GM18873 (cell line): ENCODE results near the gene PLCG2.
"Not testable (repeated sequence)": the region's sequence is repeated elsewhere in the genome, so short reads cannot be mapped to it uniquely, and the experiment has no call there.

Source experiments
- ATAC-seq: cut with Tn5 transposase; IDR thresholded peaks from one replicate; pipeline ENCODE4 v1.9.1; 2021; ENCODE audit warnings: mild to moderate bottlenecking, moderate library complexity, moderate number of reproducible peaks; ENCODE audit not compliant: unreplicated experiment, low FRiP score

Gene PLCG2

DNA sequence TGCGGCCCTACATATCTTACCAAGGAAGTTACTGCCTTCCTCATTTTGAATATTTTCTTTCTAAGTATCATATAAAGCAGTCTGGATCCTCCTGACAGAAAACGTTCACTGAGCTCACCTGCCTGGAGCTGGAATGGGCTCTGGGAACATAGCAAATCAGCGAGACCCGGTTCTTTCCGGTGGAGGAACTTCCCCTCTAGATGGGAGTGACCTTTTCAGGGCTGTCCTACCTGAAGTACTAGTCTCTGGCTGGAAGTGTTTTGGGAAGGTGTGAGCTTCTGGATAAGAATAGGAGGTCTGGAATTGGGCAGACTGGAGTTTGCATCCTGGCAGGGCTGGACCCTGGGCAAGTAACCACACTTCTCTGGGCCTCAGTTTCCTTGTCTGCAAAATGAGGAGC is 152.8 kb downstream of the PLCG2 start:
- no peak for ATAC-seq

DNA sequence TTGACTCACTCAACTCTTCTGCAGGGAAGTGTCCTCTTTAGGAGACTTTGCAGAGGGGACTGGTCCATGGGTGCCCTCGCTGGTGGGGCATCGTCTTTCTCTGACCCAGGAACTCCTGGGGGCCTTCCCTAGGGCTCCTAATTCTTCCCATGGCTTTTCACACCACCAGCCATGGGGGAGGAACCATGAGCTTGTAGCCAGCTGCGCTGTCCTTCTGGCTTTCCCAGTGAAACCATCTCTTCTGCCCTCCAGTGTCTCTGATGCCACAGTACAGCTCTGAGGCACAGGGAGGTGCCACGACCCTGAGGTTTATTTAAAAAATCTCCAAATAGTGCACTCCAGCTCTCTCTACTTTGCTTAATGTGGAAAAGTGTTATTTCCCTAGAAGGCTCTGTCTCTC is 153.6 kb downstream of the PLCG2 start:
- no peak for ATAC-seq

DNA sequence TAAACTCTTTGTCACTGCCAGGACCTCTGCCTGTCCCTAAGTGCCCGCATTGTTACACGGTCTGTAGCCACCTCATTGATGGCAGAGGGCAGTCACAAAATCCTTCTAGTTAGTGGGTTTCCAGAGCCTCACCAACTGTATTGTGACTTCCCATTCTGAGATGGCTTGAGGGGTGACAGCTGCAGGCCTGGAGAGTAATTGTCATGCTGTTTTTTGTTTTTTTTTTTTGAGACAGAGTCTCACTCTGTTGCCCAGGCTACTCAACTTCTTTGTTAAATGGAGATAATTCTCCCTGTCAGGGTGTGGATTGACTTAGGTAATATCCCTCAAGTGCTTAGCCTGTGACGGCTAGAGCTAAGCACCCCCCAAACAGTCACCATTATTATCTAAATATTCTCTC is 154.3 kb downstream of the PLCG2 start:
- ATAC-seq = no peak

DNA sequence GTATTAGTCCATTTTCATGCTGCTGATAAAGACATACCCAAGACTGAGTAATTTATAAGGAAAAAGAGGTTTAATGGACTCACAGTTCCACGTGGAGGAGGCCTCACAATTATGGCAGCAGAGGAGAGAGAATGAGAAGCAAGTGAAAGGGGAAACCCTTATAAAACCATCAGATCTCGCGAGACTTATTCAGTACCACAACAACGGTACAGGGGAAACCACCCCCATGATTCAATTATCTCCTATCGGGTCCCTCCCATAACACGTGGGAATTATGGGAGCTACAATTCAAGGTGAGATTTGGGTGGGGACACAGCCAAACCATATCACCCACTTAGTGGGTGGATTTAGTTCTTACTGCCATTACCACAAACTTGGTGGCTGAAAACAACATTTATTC is 155.6 kb downstream of the PLCG2 start:
- not testable (repeated sequence) for ATAC-seq

DNA sequence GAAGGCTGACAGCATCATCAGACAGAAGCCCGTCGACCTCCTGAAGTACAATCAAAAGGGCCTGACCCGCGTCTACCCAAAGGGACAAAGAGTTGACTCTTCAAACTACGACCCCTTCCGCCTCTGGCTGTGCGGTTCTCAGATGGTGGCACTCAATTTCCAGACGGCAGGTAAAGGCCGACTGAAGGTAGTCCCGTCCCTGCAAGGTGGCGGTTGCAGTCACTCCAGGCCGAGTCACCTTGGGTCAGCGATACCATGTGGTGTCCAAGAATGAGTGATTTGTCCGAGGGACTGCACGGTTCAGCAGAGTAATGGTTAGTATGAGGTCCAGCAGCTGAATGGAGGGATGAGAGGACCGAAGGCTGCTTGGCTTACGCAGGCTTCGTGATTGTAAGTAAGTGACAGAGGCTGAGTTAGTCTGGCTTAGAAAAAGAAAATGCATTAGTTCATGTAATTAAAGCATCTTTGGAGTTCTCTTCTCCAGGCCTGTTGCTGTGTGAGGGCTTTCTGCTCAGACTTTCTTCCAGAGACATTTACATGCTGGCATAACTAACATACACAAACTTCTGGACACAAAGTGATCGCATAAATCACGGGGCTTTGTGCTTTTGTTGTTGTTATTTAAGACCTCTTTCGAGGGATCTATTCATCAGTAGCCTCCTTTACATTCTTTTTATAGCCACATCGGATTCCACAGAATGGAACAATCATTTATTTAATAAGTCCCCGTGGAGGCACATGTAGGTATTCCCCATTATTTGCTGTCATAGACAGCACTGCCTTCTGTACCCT is 157.3 kb downstream of the PLCG2 start:
- no peak for ATAC-seq

DNA sequence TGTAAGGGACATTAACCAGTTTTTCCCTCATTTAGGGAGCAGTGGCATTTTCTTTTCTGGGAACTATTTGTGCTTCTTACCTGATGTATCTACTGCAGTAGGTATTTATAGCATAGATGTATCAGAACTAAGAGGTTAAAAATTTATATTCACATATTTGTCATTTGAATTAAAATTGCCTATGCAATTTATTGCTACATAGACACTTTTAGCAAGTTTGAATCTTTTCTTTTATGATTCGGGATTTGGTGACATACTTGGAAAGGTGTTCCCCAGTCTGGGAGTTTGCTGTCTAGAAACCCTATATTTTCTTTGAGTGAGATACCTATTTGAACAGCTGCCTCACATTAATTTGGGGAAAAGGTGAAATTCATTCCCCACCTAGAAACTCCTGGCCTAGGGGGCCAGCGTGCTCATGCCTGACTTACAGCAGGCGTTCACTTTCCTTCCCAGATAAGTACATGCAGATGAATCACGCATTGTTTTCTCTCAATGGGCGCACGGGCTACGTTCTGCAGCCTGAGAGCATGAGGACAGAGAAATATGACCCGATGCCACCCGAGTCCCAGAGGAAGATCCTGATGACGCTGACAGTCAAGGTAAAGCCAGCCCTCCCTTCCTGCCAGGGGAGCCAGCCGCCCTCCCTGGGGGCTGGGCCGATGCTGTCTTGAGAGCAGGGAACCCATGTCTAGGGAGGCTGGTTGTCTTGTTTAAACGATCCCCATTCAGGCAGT is 158.4 kb downstream of the PLCG2 start:
- ATAC-seq = no peak

DNA sequence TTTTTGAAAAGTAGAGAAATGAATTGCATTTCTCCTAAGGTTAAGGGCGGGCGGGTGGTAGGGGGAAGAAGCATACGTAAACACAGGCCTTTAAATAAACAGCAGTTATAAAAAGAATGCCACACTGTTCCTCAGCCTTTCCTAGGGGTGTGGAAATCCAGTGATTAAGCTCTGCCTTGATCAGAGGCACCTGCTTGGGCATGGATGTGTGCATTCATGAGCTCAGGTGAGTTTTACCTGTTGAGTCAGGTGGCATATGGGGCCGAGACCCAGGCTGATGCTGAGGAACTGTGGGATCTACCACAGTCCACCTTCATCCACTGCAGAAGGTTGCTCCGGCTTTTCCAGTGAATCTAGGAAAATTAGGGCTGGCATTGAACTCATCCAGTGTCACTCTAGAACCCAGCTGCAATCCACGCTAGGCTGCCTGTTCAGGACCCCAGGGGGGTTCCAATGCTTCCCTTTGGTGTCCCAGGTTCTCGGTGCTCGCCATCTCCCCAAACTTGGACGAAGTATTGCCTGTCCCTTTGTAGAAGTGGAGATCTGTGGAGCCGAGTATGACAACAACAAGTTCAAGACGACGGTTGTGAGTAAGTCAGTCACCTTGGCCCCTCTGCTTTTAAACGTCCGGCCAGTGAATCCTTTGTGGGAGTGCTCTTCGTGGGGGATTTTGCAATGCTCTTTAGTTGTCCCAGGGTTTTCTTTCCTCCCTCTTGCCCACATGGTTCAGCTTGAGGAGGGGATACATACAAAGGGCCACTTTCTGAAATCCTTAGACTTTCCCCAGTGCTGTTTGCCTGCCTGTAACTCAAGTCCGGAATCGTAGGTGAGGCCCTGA is 159.5 kb downstream of the PLCG2 start:
- ATAC-seq = no peak

DNA sequence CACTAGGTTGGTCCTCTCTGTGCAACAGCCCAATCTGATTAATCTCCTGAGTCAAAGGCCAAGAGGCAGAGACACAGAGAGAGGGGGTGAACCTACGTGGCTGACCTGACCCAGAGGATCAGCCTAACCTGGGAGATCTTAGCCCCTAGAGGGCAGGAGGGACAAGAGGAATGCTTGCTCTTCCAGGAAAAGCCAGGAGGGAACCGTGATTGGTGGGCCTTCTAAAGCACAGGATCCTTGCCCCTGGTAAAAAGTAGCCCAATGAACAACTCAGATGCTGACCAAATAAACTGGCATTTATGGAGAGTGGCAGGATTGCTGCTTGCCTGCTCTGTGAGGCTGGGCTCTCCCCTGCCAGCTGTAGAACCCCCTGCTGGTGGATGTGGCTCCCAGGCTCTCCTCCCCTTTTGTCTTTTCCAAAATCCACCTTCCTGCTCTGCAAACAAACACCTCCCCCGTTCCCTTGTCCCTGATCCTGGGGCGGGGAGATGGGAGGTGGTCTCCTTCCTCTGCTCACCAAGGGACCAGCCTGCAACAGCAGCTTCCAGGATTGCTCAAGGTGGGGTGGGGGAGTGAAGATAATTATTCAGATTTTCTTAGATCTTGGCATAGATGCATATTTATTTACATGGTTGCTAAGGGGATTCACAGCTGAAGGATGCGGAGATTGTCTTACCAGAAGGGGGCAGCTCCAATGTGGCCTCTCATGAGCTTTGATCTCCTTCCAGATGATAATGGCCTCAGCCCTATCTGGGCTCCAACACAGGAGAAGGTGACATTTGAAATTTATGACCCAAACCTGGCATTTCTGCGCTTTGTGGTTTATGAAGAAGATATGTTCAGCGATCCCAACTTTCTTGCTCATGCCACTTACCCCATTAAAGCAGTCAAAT is 160.3 kb downstream of the PLCG2 start:
- no peak for ATAC-seq

DNA sequence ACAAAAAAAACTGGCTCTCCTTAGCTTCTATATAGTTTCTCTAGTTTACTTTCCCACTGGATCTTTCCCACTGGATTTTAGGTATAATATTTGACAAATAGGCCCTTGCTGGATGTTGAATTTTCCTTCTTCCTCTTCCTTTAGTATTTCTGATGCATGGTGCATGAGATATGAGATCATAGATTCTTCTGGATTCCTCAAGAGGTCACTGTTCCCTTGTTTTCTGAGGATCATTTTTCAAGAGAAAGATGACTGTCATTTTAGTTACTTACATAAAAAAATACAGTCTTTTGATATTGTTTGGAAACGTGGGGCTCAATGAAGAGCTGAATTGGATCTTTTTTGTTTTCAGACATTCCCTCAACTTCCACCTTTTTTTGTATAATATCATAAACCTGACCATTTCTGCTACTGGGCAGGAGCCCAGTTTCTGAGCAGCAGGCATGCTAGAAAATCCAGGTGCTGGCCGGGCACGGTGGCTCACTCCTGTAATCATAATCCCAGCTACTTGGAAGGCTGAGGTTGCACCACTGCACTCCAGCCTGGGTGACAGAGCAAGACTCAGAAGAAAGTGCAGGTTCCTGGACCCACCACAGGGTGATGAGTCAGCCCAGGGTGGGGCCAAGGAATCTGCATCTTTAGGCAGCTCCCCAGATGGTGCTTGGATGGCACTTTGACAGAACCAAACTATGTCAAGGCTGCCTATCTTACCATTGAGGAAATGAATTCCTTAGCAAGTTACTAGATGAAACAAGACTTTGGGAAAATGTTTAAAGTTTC is 161.9 kb downstream of the PLCG2 start:
- no peak for ATAC-seq

DNA sequence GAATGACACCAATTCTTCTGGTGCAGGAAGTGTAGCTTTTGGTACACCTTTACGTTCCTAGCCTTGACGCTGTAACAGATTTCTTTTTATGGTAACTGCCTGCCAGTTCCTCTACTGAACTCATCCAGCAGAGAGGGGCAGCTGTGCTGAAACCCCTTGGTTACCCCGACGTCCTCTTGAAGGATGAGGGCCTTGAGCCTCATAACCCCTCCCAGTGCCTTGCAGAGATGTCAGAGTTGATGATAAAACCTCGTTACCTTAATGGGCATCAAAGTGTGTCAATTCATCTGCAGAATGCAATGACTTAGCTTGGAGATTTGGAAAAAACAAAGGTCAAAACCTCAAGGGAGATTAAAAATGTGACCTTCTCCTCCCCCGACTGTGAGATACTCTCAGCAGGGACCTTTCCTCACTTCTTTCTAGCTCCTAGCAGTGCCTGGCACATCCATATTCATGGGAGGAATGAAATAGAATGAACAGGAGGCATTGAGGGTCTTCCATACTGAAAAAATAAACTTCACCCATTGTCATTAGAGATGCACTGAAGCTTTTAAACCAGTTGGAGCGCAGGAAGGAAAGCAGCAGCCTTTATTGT is 163.0 kb downstream of the PLCG2 start:
- no peak for ATAC-seq

DNA sequence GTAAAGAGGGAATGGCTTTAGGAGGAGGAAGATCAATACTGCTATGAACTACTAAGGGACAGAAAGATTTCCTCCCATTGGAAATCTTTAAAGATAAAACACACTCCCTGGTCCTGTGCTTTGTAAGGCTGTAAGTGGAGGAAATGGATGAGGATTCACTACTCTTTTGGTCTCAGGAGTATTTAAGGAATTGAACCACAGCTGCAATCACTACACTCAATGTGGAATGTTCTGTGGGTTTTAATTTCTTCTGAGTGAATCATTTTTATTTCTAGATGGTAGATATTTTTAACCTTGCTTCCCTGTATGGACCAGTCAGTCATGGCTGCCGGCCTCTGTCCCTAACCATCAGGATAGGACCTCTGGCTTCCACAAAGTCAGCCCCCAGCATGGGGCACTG is 166.6 kb downstream of the PLCG2 start:
- ATAC-seq = no peak

DNA sequence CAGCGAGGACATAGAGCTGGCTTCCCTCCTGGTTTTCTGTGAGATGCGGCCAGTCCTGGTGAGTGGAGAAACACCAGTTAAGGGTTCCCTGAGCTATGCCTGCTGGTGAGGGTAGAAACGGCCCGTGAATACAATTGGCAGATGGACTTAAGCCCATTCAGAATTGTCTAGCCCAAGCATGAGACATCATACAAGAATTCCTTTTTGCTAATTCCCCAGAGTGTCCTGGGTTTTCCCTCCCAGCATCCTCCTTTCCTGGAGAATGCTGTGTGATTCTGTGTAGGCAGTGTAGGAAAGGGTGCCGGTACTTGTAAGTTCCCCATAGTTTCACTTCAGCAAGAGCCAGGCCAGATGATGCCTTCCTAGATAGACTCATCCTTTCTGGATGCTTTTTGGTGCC is 167.1 kb downstream of the PLCG2 start:
- no peak for ATAC-seq

DNA sequence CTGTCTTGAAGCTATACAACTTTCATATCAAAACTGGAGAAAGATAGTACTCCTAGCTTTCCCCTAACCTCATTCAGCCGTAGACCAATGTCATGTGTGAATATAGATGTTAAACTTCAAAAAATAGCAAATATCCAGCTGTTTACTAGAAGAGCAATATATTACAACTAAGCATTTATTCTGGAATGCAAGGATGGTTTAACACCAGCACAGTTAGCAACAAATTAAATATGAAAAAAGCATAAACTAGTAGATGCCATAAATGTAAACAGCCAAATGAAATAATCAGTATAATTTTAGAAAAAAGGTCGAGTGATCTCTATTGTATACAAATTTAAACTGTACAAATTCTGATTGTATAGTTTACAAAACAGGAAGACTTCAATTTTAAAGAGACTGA is 172.5 kb downstream of the PLCG2 start:
- ATAC-seq = no peak

DNA sequence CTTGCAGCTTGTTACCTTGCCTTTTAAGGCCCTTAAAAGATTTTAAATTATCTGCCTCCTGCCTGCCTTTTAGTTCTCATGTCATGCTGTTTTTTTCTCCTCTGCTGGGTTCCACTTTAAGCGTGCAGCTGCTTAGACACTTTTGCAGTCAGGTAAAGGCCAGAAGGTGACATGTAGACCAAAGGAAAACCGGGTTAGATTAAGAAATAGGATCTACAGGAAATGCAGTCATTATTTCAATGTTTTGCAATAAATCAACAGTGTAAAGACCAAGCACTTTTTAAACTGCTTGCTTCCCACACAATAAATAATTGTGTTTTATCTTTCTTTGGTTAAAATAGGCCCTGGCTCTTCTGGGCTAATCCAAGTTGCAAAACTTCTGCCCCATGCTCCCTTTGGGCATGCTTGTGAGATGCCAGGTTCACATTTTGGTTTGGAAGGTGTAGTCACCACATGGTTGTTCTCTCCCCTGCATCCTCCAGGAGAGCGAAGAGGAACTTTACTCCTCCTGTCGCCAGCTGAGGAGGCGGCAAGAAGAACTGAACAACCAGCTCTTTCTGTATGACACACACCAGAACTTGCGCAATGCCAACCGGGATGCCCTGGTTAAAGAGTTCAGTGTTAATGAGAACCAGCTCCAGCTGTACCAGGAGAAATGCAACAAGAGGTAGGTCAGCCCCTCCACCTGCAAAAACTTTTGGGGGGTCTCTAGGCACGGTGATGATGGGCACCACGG is 177.3 kb downstream of the PLCG2 start:
- no peak for ATAC-seq

DNA sequence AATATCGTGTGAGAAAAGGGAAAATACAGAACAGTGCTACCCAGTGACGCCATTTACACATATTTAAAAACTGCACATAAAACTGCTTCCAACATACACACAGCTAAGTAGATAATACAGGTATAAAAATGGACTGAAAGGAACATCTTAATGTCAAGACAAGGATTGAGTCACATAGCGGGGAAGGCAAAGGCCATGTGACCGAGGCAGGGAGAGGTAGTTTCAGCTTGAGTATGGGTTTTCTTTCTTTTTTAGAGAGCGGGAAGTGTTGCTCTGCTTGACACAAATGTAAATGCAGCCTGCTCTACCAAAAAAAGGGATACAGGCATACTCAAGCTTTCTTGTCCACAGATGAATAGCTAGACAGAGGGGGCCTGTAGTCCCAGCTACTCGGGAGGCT is 185.7 kb downstream of the PLCG2 start:
- no peak for ATAC-seq

DNA sequence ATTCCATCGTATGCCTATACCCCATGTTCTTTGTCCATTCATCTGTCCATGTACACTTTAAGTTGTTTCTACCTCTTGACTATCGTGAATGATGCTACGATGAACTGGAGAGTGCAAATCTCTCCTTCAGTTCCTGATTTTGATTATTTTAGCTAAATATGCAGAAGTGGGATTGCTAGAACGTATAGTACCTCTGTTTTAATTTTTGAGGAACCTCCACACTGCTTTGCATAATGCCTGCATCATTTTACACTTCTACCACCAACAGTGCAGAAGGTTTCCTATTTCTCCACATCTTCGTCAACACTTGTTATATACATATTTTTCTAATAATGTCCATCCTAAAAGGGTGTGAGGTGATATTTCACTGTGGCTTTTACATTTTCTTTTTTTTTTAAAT is 188.3 kb downstream of the PLCG2 start:
- no peak for ATAC-seq

DNA sequence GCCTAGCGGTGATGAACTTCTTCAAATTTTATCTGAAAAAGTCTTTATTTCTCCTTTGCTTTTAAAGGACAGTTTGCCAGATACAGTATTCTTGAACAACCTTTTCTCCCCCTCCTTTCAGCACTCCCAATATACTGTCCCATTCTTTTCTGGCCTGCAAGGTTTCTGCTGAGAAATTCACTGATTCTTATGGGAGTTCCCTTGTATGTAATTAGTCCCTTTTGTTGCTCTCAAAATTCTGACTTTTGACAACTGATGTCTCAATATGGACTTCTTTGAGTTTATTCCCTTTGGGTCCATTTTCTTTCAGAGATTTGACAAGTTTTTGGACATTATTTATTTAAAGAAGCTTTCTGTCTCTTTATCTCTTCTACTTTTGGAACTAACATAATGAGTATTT is 192.8 kb downstream of the PLCG2 start:
- ATAC-seq = no peak

DNA sequence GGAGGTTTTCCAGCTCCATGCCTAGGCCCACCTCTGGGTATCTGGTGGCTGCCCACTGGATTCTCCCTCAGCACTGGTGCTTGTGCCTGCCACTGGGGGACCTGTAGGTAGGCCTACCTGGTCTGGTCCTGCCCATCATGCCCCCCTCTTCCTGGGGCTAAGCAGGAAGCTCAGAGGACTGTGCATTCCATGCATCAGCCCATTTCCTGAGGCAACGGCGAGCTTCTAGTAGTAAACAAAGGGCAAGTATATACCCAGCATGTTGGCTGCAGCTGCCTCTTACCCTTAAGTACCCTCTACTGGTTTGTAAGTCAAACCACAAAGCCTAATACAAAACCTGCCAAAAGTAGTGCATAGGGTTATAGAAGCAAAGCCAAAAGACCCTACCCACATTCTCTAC is 194.6 kb downstream of the PLCG2 start:
- no peak for ATAC-seq
